ENCODE results near the gene CCDC142.
"Not testable (repeated sequence)": the region's sequence is repeated elsewhere in the genome, so short reads cannot be mapped to it uniquely, and the experiment has no call there.

DNA sequence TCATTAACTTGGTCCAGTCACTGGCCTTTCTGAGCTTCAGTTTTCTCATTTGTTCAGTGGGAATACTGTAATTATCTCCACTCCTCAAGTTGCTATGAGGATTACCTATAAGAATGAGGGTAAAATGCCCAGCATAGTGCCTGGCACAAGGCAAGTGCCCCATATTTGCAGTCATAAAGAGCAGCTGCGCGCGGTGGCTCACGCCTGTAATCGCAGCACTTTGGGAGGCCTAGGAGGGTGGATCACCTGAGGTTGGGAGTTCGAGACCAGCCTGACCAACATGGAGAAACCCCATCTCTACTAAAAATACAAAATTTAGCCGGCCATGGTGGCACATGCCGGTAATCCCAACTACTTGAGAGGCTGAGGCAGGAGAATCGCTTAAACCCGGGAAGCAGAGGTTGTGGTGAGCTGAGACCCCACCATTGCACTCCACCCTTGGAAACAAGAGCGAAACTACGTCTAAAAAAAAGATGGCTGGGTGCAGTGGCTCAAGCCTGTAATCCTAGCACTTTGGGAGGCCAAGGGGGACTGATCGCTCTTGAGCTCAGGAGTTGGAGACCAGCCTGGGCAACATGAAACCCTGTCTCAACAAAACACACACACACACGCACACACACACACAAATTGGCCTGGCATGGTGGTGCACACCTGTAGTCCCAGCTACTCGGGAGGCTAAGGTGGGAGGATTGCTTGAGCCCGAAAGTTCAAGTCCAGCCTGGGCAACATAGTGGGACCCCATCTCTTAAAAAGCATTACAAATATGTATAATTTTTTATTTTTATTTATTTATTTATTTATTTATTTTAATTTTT, 40.1 kb downstream of the CCDC142 start:
- not testable (repeated sequence) for TF ChIP-seq POLR2A (IDR thresholded peaks at IDR 0.05)
- TF ChIP-seq, protein P1, sequence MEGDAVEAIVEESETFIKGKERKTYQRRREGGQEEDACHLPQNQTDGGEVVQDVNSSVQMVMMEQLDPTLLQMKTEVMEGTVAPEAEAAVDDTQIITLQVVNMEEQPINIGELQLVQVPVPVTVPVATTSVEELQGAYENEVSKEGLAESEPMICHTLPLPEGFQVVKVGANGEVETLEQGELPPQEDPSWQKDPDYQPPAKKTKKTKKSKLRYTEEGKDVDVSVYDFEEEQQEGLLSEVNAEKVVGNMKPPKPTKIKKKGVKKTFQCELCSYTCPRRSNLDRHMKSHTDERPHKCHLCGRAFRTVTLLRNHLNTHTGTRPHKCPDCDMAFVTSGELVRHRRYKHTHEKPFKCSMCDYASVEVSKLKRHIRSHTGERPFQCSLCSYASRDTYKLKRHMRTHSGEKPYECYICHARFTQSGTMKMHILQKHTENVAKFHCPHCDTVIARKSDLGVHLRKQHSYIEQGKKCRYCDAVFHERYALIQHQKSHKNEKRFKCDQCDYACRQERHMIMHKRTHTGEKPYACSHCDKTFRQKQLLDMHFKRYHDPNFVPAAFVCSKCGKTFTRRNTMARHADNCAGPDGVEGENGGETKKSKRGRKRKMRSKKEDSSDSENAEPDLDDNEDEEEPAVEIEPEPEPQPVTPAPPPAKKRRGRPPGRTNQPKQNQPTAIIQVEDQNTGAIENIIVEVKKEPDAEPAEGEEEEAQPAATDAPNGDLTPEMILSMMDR (IDR thresholded peaks at IDR 0.05), result not testable (repeated sequence)

Data from stomach (tissue), 4 donors.